ENCODE data around the gene USH2A. TPM values are rescaled to one million over a fixed set of nuclear protein-coding genes. Genes with fewer than 3 reads are reported as not detected.

USH2A gene
- total RNA-seq, 2 experiments from 2014 or later: not detected

DNA sequence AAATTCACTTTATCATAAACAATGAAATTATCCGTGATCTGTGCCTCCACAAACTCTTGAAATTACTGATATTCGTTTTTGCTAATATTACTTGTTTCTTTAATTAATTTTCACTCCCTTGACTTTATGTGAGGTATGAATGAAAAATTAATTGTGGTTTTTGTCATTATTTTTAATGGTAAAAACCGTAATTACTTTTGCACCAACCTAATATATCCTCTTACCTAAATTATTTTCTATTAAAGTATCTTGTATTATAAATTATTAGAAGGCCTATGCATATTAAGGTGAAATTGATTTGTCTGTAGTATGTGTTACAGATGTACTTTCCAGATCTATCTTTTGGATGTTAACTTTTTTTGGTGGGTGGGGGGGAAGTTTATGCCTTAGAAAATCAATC, 540.2 kb downstream of the USH2A start:
- CTCF ChIA-PET: no interaction called here

DNA sequence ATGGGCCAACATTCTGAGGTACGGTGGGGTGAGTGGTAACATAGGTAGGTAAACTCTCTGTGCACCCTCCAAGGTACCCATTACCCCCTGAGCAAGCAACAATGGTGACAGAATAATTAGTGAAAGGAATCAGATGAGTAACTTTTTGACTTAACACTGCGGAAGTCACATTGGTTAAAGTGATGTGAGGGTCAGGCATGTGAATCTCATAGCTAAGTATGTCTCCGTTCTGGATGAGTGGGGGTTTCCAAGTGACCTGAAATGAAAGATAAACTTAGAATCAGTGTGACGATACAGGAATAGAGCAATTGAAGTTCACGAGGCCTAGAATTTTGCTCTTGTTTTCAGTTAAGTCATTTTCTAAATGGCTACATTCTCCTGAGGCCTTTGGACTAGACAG, 544.4 kb downstream of the USH2A start:
- no peaks in the 10 kb centered on the region for H3K36me3 Mint-ChIP-seq (ENCODE audit: low read depth)
- peaks cover 2% of the 10 kb centered on the region for H3K9me3 Mint-ChIP-seq (ENCODE audit: insufficient read depth)
- no peaks in the 10 kb centered on the region for H3K4me1 Mint-ChIP-seq (ENCODE audit: low read depth)
- H3K27ac Mint-ChIP-seq: no peak overlapping the region
- DNase-seq: no peak
- H3K4me3 Mint-ChIP-seq: no peak overlapping the region
- H3K27me3 Mint-ChIP-seq (ENCODE audit: low read depth): no peaks in the 10 kb centered on the region
- no peak for ATAC-seq
- ChIA-PET POLR2A (no interaction called here), CTCF (no interaction called here)

More for the DNA sequence above, 540.2 kb downstream of the USH2A start:
- no peaks in the 10 kb centered on the region for H3K4me1 Mint-ChIP-seq (ENCODE audit: low read depth)
- H3K9me3 Mint-ChIP-seq (ENCODE audit: insufficient read depth): peaks cover 7% of the 10 kb centered on the region
- no peaks in the 10 kb centered on the region for H3K36me3 Mint-ChIP-seq (ENCODE audit: low read depth)
- POLR2A ChIA-PET: no interaction called here
- no peaks in the 10 kb centered on the region for H3K27me3 Mint-ChIP-seq (ENCODE audit: low read depth)
- ATAC-seq (no peak), DNase-seq (no peak)
- H3K4me3 Mint-ChIP-seq: no peak overlapping the region
- no peak overlapping the region for H3K27ac Mint-ChIP-seq

DNA sequence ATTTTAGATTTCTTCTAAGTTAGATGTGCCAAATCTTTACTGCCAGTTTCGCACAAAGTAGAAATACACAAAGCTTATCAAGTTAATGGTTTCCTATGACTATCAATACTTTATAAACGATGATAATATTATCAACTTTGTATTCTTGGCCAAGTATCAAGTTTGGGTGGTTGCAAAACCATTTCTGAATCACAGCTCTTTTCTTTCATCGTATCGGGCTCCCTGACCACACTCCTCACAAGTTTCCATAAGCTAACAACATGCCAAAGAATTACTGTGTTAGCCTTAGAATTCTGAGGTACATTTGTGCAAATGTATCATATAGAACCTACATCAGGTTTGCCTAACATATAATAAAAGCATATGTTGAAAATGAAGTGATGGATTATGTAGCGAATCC, 545.1 kb downstream of the USH2A start:
- DNase-seq: no peak
- no peaks in the 10 kb centered on the region for H3K4me1 Mint-ChIP-seq (ENCODE audit: low read depth)
- peaks cover 2% of the 10 kb centered on the region for H3K9me3 Mint-ChIP-seq (ENCODE audit: insufficient read depth)
- H3K27me3 Mint-ChIP-seq (ENCODE audit: low read depth): no peaks in the 10 kb centered on the region
- no peak overlapping the region for H3K27ac Mint-ChIP-seq
- CTCF ChIA-PET: no interaction called here
- POLR2A ChIA-PET: no interaction called here
- H3K36me3 Mint-ChIP-seq (ENCODE audit: low read depth): no peaks in the 10 kb centered on the region
- H3K4me3 Mint-ChIP-seq: no peak overlapping the region
- no peak for ATAC-seq

- no peak for ATAC-seq
- H3K27me3 Mint-ChIP-seq (ENCODE audit: low read depth): no peaks in the 10 kb centered on the region
- H3K9me3 Mint-ChIP-seq (ENCODE audit: insufficient read depth): peaks cover 2% of the 10 kb centered on the region
- POLR2A ChIA-PET: no interaction called here
- DNase-seq: no peak
- CTCF ChIA-PET: no interaction called here
- H3K4me1 Mint-ChIP-seq (ENCODE audit: low read depth): no peaks in the 10 kb centered on the region
- no peak overlapping the region for H3K4me3 Mint-ChIP-seq
- H3K36me3 Mint-ChIP-seq (ENCODE audit: low read depth): no peaks in the 10 kb centered on the region
- H3K27ac Mint-ChIP-seq: no peak overlapping the region
Observed at GRCh38 chr1:215877452-215877951, 545.7 kb downstream of the USH2A start.

DNA sequence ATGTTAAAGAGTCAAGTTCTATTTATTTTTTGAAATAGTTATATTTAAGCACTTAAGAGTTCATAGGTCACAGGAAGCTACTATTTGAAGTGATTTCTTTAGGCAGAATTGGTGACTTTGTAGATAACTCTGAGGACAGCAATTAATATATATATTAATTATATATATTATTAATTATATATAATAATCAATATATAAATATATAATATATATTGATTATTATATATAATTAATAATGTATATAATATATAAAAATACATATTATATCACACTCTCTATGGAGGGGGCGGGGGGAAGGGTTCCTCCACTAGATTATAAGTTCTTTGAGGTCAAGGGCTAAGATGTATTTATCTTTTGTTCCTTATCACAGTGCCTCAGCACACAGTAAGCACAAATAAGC, 547.5 kb downstream of the USH2A start:
- ATAC-seq: no peak
- POLR2A ChIA-PET: no interaction called here
- Mint-ChIP-seq H3K27me3 (ENCODE audit: low read depth) (no peaks in the 10 kb centered on the region), H3K9me3 (ENCODE audit: insufficient read depth) (peaks cover 2% of the 10 kb centered on the region), H3K4me3 (no peak overlapping the region), H3K36me3 (ENCODE audit: low read depth) (no peaks in the 10 kb centered on the region), H3K27ac (no peak overlapping the region), H3K4me1 (ENCODE audit: low read depth) (no peaks in the 10 kb centered on the region)
- no peak for DNase-seq
- CTCF ChIA-PET: no interaction called here

- Mint-ChIP-seq H3K27me3 (ENCODE audit: low read depth) (no peaks in the 10 kb centered on the region), H3K4me1 (ENCODE audit: low read depth) (no peaks in the 10 kb centered on the region), H3K4me3 (no peak overlapping the region), H3K36me3 (ENCODE audit: low read depth) (no peaks in the 10 kb centered on the region), H3K27ac (no peak overlapping the region), H3K9me3 (ENCODE audit: insufficient read depth) (peaks cover 2% of the 10 kb centered on the region)
- CTCF ChIA-PET: no interaction called here
- POLR2A ChIA-PET: no interaction called here
- DNase-seq (no peak), ATAC-seq (no peak)
Observed at GRCh38 chr1:215875236-215875635, 548.0 kb downstream of the USH2A start.

GRCh38 chr1:215872658-215873057, 550.6 kb downstream of the USH2A start:
- CTCF ChIA-PET: no interaction called here
- no peaks in the 10 kb centered on the region for H3K27me3 Mint-ChIP-seq (ENCODE audit: low read depth)

DNA sequence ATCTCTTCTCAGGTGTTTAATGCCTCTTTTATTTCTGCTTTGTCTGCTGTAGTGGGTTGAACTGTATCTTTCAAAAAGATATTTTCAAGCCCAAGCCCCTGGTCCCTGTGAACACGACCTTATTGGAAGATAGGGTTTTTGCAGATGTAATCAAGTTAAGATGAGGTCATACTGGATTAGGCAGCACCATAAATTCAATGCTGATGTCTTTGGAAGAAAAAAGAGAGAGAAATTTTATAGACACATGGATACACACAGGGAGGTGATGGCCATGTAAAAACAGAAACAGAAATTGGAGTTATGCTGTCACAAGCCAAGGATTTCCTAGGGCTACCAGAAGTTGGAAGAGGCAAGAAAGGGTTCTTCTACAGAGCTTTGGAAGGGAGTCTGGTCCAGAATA, 554.7 kb downstream of the USH2A start:
- Mint-ChIP-seq H3K4me1 (ENCODE audit: low read depth) (no peaks in the 10 kb centered on the region), H3K36me3 (ENCODE audit: low read depth) (no peaks in the 10 kb centered on the region), H3K27ac (no peak overlapping the region), H3K27me3 (ENCODE audit: low read depth) (no peaks in the 10 kb centered on the region), H3K4me3 (no peak overlapping the region), H3K9me3 (ENCODE audit: insufficient read depth) (no peaks in the 10 kb centered on the region)
- POLR2A ChIA-PET: no interaction called here
- ATAC-seq: no peak
- no peak for DNase-seq
- CTCF ChIA-PET: no interaction called here

More at GRCh38 chr1:215872658-215873057, 550.6 kb downstream of the USH2A start:
- DNase-seq: no peak
- H3K9me3 Mint-ChIP-seq (ENCODE audit: insufficient read depth): no peaks in the 10 kb centered on the region
- no peaks in the 10 kb centered on the region for H3K36me3 Mint-ChIP-seq (ENCODE audit: low read depth)
- POLR2A ChIA-PET: no interaction called here
- H3K27ac Mint-ChIP-seq: no peak overlapping the region
- no peak overlapping the region for H3K4me3 Mint-ChIP-seq
- no peaks in the 10 kb centered on the region for H3K4me1 Mint-ChIP-seq (ENCODE audit: low read depth)
- ATAC-seq: no peak

GRCh38 chr1:215865060-215865459, 558.2 kb downstream of the USH2A start:
- Mint-ChIP-seq H3K27me3 (ENCODE audit: low read depth) (no peaks in the 10 kb centered on the region), H3K9me3 (ENCODE audit: insufficient read depth) (no peaks in the 10 kb centered on the region), H3K36me3 (ENCODE audit: low read depth) (no peaks in the 10 kb centered on the region), H3K4me3 (no peak overlapping the region), H3K4me1 (ENCODE audit: low read depth) (no peaks in the 10 kb centered on the region), H3K27ac (no peak overlapping the region)
- DNase-seq: no peak
- ChIA-PET POLR2A (no interaction called here), CTCF (no interaction called here)
- no peak for ATAC-seq

GRCh38 chr1:215863796-215864195, 559.5 kb downstream of the USH2A start:
- Mint-ChIP-seq H3K27ac (no peak overlapping the region), H3K9me3 (ENCODE audit: insufficient read depth) (no peaks in the 10 kb centered on the region), H3K36me3 (ENCODE audit: low read depth) (no peaks in the 10 kb centered on the region), H3K4me1 (ENCODE audit: low read depth) (no peaks in the 10 kb centered on the region), H3K27me3 (ENCODE audit: low read depth) (no peaks in the 10 kb centered on the region), H3K4me3 (no peak overlapping the region)
- POLR2A ChIA-PET: no interaction called here
- CTCF ChIA-PET: no interaction called here
- ATAC-seq (no peak), DNase-seq (no peak)

DNA sequence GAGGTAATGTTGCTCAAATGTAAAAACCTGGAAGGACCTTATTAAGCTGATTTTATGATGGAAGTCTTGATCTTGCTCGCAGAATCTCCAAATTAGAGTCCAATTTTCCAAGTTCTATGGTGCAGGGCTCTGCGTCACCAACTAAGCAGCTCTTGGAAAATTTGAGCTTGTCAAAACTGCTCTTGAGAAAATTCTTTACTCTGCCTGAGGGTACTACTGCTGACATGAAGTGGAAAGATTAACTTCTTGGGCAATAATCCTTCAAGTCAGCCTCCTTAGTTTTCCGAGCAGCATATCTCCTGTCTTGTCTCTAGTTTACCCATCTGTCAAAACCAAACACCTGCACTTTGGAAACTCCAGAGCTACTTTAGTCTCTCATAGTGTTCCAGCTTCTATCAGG, 562.4 kb downstream of the USH2A start:
- Mint-ChIP-seq H3K36me3 (ENCODE audit: low read depth) (no peaks in the 10 kb centered on the region), H3K27ac (no peak overlapping the region), H3K4me3 (no peak overlapping the region), H3K4me1 (ENCODE audit: low read depth) (no peaks in the 10 kb centered on the region), H3K27me3 (ENCODE audit: low read depth) (no peaks in the 10 kb centered on the region), H3K9me3 (ENCODE audit: insufficient read depth) (peaks cover 3% of the 10 kb centered on the region)
- DNase-seq (no peak), ATAC-seq (no peak)
- POLR2A ChIA-PET: no interaction called here
- CTCF ChIA-PET: no interaction called here

- Mint-ChIP-seq H3K4me1 (ENCODE audit: low read depth) (no peaks in the 10 kb centered on the region), H3K4me3 (no peak overlapping the region), H3K36me3 (ENCODE audit: low read depth) (no peaks in the 10 kb centered on the region), H3K27ac (no peak overlapping the region), H3K9me3 (ENCODE audit: insufficient read depth) (peaks cover 14% of the 10 kb centered on the region), H3K27me3 (ENCODE audit: low read depth) (no peaks in the 10 kb centered on the region)
- no peak for ATAC-seq
- DNase-seq: no peak
- CTCF ChIA-PET: no interaction called here
- POLR2A ChIA-PET: no interaction called here
Observed at GRCh38 chr1:215857317-215857716, 565.9 kb downstream of the USH2A start.

DNA sequence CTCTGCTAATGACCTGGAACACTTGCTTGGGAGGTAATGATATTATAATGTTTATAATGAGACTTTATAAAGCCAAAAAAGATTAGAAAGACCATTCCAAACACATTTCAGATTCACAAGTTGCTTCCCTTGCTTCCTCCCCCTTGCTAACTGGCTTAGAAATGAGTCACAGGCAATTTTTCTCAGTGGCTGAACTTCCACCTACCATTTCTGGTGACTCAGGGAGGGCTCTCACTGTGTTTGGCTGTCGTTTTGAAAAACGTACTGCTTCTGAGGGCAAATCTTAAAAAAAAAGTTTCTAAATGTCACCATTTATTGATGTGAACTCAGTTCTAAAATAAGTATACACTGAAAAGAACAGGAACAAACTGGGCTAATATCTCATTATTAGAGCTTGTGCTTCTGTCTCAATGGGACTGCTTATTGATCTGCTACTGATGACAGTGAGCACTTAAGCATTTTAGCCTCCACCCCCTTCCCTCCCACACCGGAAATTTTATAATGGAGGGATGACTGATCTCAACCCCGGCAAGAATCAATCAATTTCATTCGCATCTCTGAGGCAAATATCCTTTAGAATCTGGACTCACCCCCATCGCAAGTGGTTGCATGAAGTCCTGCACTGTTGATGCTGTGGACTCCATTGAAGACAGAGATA, 577.9 kb downstream of the USH2A start:
- H3K27me3 Mint-ChIP-seq (ENCODE audit: low read depth): no peaks in the 10 kb centered on the region
- ChIA-PET POLR2A (no interaction called here), CTCF (no interaction called here)
- H3K27ac Mint-ChIP-seq: no peak overlapping the region
- H3K4me3 Mint-ChIP-seq: no peak overlapping the region
- no peaks in the 10 kb centered on the region for H3K4me1 Mint-ChIP-seq (ENCODE audit: low read depth)
- no peaks in the 10 kb centered on the region for H3K9me3 Mint-ChIP-seq (ENCODE audit: insufficient read depth)
- DNase-seq (no peak), ATAC-seq (no peak)
- no peaks in the 10 kb centered on the region for H3K36me3 Mint-ChIP-seq (ENCODE audit: low read depth)
